Middle frontal gyrus (tissue), 1 donor: ENCODE data around the gene FCRL6.

Experiments
- DNase-seq: peaks from one replicate; pipeline ENCODE4 v3.0.0-alpha.2; 2015; ENCODE audit warnings: low spot score; ENCODE audit errors: extremely low spot score

FCRL6 gene

GRCh38 chr1:159798893-159799292, 3.3 kb upstream of the FCRL6 start:
- no peak for DNase-seq

GRCh38 chr1:159799446-159799985, 2.6 kb upstream of the FCRL6 start:
- no peak for DNase-seq

GRCh38 chr1:159800177-159800930, 1.8 kb upstream of the FCRL6 start:
- DNase-seq: no peak

GRCh38 chr1:159803956-159804689, 2.0 kb downstream of the FCRL6 start:
- DNase-seq: no peak

- no peak for DNase-seq
Observed at GRCh38 chr1:159804924-159805323, 2.8 kb downstream of the FCRL6 start.

GRCh38 chr1:159815926-159816325, 13.8 kb downstream of the FCRL6 start:
- no peak for DNase-seq

- no peak for DNase-seq
Observed at GRCh38 chr1:159817276-159818041, 15.3 kb downstream of the FCRL6 start.

GRCh38 chr1:159821171-159821867, 19.2 kb downstream of the FCRL6 start:
- DNase-seq: no peak

- DNase-seq: no peak
Observed at GRCh38 chr1:159823406-159823805, 21.2 kb downstream of the FCRL6 start.

GRCh38 chr1:159825564-159825963, 23.4 kb downstream of the FCRL6 start:
- DNase-seq: no peak

- no peak for DNase-seq
Observed at GRCh38 chr1:159826441-159827101, 24.4 kb downstream of the FCRL6 start, which contains the start of gene SLAMF8. Gene SLAMF8, plus strand, starts transcription at chr1:159826873. Its CDS starts 26 bp downstream, at chr1:159826899.

- no peak for DNase-seq
Observed at GRCh38 chr1:159827102-159827490, 24.9 kb downstream of the FCRL6 start.

GRCh38 chr1:159827549-159827948, 25.4 kb downstream of the FCRL6 start:
- DNase-seq: no peak

GRCh38 chr1:159828176-159828575, 26.0 kb downstream of the FCRL6 start:
- DNase-seq: no peak

- no peak for DNase-seq
Observed at GRCh38 chr1:159828581-159829272, 26.6 kb downstream of the FCRL6 start.

- no peak for DNase-seq
Observed at GRCh38 chr1:159829273-159829634, 27.1 kb downstream of the FCRL6 start.

- no peak for DNase-seq
Observed at GRCh38 chr1:159829822-159830465, 27.8 kb downstream of the FCRL6 start.

- DNase-seq: no peak
Observed at GRCh38 chr1:159830722-159831121, 28.6 kb downstream of the FCRL6 start.

- DNase-seq: no peak
Observed at GRCh38 chr1:159831412-159832141, 29.4 kb downstream of the FCRL6 start.
